Measurements from ENCODE around the gene AKT1S1. TPM values are rescaled to one million over a fixed set of nuclear protein-coding genes. Genes with fewer than 3 reads are reported as not detected.
A peak's percentile ranks its signal among the peaks of the same experiment; 100 is the strongest.

The AKT1S1 gene
- total RNA-seq, 1 experiment from 2014 or later: 14.0 TPM

- in situ Hi-C loops (cut with HindIII; ENCODE audit: low sequenced_read_pairs): no loop called here
- DNase-seq (ENCODE audit: low spot score): no peak
Observed at GRCh38 chr19:49908480-49909420, 31.6 kb upstream of the AKT1S1 start.

- in situ Hi-C loops (cut with HindIII; ENCODE audit: low sequenced_read_pairs): no loop called here
- DNase-seq (ENCODE audit: low spot score): no peak
Observed at GRCh38 chr19:49907745-49908446, 30.7 kb upstream of the AKT1S1 start.

GRCh38 chr19:49906879-49907564 is 29.9 kb upstream of the AKT1S1 start:
- no peak for DNase-seq (ENCODE audit: low spot score)
- in situ Hi-C loops (cut with HindIII; ENCODE audit: low sequenced_read_pairs): no loop called here

GRCh38 chr19:49904136-49904535 is 27.0 kb upstream of the AKT1S1 start:
- in situ Hi-C loops (cut with HindIII; ENCODE audit: low sequenced_read_pairs): no loop called here
- no peak for DNase-seq (ENCODE audit: low spot score)

- no peak for DNase-seq (ENCODE audit: low spot score)
- in situ Hi-C loops (cut with HindIII; ENCODE audit: low sequenced_read_pairs): no loop called here
Observed at GRCh38 chr19:49896863-49897621, 19.9 kb upstream of the AKT1S1 start, which contains the start of gene IL4I1. IL4I1 (minus strand) TSS chr19:49896887; CDS start chr19:49896160, 727 bp downstream.

- in situ Hi-C loops (cut with HindIII; ENCODE audit: low sequenced_read_pairs): no loop called here
- no peak for DNase-seq (ENCODE audit: low spot score)
Observed at GRCh38 chr19:49895566-49896297, 18.6 kb upstream of the AKT1S1 start.

GRCh38 chr19:49894879-49895565 is 17.9 kb upstream of the AKT1S1 start:
- no peak for DNase-seq (ENCODE audit: low spot score)
- in situ Hi-C loops (cut with HindIII; ENCODE audit: low sequenced_read_pairs): no loop called here

GRCh38 chr19:49894011-49894664 is 17.0 kb upstream of the AKT1S1 start:
- in situ Hi-C loops (cut with HindIII; ENCODE audit: low sequenced_read_pairs): no loop called here
- DNase-seq (ENCODE audit: low spot score): no peak

GRCh38 chr19:49892716-49893115 is 15.6 kb upstream of the AKT1S1 start:
- in situ Hi-C loops (cut with HindIII; ENCODE audit: low sequenced_read_pairs): no loop called here
- no peak for DNase-seq (ENCODE audit: low spot score)

- DNase-seq (ENCODE audit: low spot score): no peak
- in situ Hi-C loops (cut with HindIII; ENCODE audit: low sequenced_read_pairs): no loop called here
Observed at GRCh38 chr19:49891393-49891792, 14.2 kb upstream of the AKT1S1 start.

GRCh38 chr19:49890349-49891311 is 13.5 kb upstream of the AKT1S1 start:
- DNase-seq (ENCODE audit: low spot score): no peak
- in situ Hi-C loops (cut with HindIII; ENCODE audit: low sequenced_read_pairs): no loop called here

- in situ Hi-C loops (cut with HindIII; ENCODE audit: low sequenced_read_pairs): no loop called here
Observed at GRCh38 chr19:49889687-49890348, 12.7 kb upstream of the AKT1S1 start.

GRCh38 chr19:49889038-49889686 is 12.0 kb upstream of the AKT1S1 start:
- no peak for DNase-seq (ENCODE audit: low spot score)
- in situ Hi-C loops (cut with HindIII; ENCODE audit: low sequenced_read_pairs): no loop called here

More at GRCh38 chr19:49889687-49890348, 12.7 kb upstream of the AKT1S1 start:
- DNase-seq (ENCODE audit: low spot score): peak; percentile 53

GRCh38 chr19:49888510-49888824 is 11.3 kb upstream of the AKT1S1 start:
- DNase-seq (ENCODE audit: low spot score): no peak
- in situ Hi-C loops (cut with HindIII; ENCODE audit: low sequenced_read_pairs): no loop called here

GRCh38 chr19:49887665-49888509 is 10.7 kb upstream of the AKT1S1 start:
- in situ Hi-C loops (cut with HindIII; ENCODE audit: low sequenced_read_pairs): no loop called here
- no peak for DNase-seq (ENCODE audit: low spot score)
